IgD-negative memory B cell (primary cell): Measurements from ENCODE around the gene CAMKMT. TPM values are rescaled to one million over a fixed set of nuclear protein-coding genes. Genes with fewer than 3 reads are reported as not detected.

Source experiments
- H3K27ac Mint-ChIP-seq, 3 donors: one replicate each; pipeline ENCODE4 v1.8.0; 2020 to 2022; ENCODE audit warnings: mild to moderate bottlenecking in 3 of 3, mixed read lengths in 3 of 3, moderate library complexity in 1 of 3
- H3K27me3 Mint-ChIP-seq: one replicate; pipeline ENCODE4 v1.8.0; 2021; ENCODE audit warnings: mixed read lengths
- H3K36me3 Mint-ChIP-seq: one replicate; pipeline ENCODE4 v1.8.0; 2020; ENCODE audit warnings: mild to moderate bottlenecking, mixed read lengths
- H3K4me1 Mint-ChIP-seq, 3 donors: one replicate each; pipeline ENCODE4 v1.8.0; 2020 to 2022; ENCODE audit warnings: mixed read lengths in 3 of 3, mild to moderate bottlenecking in 1 of 3
- H3K4me3 Mint-ChIP-seq, 4 donors: one replicate each; pipeline ENCODE4 v1.8.0; 2020 to 2022; ENCODE audit warnings: mild to moderate bottlenecking in 4 of 4, mixed read lengths in 4 of 4, moderate library complexity in 3 of 4
- H3K9me3 Mint-ChIP-seq, 3 donors: one replicate each; pipeline ENCODE4 v1.8.0; 2020 to 2021; ENCODE audit warnings: mixed read lengths in 3 of 3, mild to moderate bottlenecking in 1 of 3
- polyA plus RNA-seq: library from polyadenylated mRNA; unstranded; fragments of 300-500 nt; fragmentation: Illumina TruSeq; gene quantifications from one replicate; pipeline ENCODE4 v1.2.3, GENCODE V29; 2021

Gene CAMKMT
- polyA plus RNA-seq, 1 donor from 2014 or later: 12.2 TPM

GRCh38 chr2:44804406-44805265, 442.9 kb downstream of the CAMKMT start:
- H3K36me3 Mint-ChIP-seq: peaks cover 2% of the 10 kb centered on the region
- H3K4me3 Mint-ChIP-seq: no peak overlapping the region
- peaks cover 8 to 29% (median 15%) of the 10 kb centered on the region in 3 donors for H3K4me1 Mint-ChIP-seq
- peaks cover 75% of the 10 kb centered on the region for H3K27me3 Mint-ChIP-seq
- H3K9me3 Mint-ChIP-seq: peaks cover 0 to 2% (median 0%) of the 10 kb centered on the region in 3 donors
- H3K27ac Mint-ChIP-seq: peak overlapping the region in 2 of 3 donors; percentile 61 to 63

DNA sequence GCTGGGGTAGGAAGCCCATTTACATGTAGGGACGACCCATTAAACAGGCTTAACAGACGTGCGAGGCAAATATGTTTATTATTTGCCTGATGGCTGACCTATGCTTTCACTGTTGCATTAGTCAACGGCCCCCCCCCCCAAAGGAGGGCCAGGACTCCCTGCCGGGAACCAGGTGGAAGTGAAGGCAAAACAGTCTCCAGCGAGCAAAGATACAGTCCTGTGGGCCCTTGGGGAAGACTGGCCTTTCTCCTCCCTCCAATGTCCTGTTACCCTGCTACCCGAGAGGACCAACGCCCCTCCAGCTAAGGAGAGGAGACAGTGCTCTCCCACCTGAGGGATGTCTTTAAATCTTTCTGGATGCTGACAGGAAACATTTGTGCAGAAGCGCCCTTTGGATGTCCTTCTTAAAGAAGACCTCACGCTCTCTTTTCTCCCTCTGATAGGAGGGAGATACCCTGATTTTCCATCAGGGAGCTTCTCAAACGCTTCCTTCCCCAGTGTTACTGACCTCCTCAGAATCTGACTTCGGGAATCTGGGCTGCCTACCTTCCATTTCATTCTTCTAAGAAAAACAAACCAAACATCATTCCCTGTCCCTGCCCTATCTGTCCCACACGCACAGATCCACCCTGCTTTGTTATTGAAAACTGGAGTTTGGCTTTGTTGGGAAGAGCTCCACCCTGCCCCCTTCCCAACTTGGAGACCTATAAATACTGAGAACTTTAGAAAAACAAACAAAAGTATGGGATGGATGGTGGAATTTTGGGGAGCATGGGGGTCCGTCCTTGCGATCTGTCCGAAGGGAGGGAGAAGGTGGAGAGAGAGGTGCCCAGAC, 443.9 kb downstream of the CAMKMT start:
- Mint-ChIP-seq H3K27me3 (peaks cover 71% of the 10 kb centered on the region), H3K36me3 (peaks cover 2% of the 10 kb centered on the region), H3K27ac (no peak overlapping the region), H3K9me3 (peaks cover 0 to 2% (median 0%) of the 10 kb centered on the region in 3 donors), H3K4me1 (peaks cover 8 to 21% (median 13%) of the 10 kb centered on the region in 3 donors), H3K4me3 (no peak overlapping the region)

DNA sequence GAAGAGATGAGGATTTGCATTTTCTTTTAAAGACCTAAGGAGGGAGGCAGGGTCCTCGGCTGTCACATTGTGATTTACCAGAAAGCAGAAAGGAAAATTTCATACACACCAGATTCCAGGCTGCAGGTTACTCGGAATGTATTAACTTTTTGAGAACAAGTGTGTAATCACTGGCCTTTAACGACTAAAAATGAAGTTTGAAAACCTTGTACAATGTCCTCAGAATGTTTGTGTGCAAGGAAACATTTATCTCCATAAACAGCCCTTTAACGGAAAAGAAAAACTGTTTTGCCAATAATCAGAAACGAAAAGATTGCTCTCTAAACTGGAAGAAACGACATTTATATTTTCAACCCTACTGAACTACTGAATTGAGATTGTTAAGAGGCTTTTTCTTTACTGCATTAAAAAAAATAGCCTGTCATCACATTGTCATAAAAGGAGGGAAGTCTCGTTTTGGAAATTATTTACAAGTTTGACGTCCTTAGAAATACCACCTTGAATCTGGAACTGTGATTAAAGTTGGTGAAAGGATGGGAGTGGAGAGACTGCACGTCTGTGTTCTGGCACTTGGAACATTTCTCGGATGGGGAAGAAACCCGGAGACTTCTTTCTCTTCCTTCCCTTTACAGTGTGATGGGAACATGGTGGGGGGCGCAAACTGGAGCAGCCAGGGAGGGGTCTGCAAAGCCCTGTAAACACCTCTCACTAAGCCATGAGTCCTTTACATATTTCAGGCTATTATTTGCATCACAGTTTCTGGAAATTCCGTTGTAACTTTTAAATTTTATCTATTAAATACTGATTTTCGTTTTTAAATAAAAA, 445.7 kb downstream of the CAMKMT start:
- Mint-ChIP-seq H3K4me1 (peaks cover 2 to 9% (median 6%) of the 10 kb centered on the region in 3 donors), H3K27me3 (peaks cover 62% of the 10 kb centered on the region), H3K9me3 (peaks cover 0 to 4% (median 0%) of the 10 kb centered on the region in 3 donors), H3K27ac (no peak overlapping the region), H3K36me3 (peaks cover 4% of the 10 kb centered on the region), H3K4me3 (no peak overlapping the region)

GRCh38 chr2:44810892-44811530, 449.3 kb downstream of the CAMKMT start:
- H3K27me3 Mint-ChIP-seq: peaks cover 42% of the 10 kb centered on the region
- H3K4me3 Mint-ChIP-seq: no peak overlapping the region
- peaks cover 0 to 5% (median 0%) of the 10 kb centered on the region in 3 donors for H3K9me3 Mint-ChIP-seq
- no peak overlapping the region for H3K27ac Mint-ChIP-seq
- H3K36me3 Mint-ChIP-seq: peaks cover 4% of the 10 kb centered on the region
- H3K4me1 Mint-ChIP-seq: peaks cover 0 to 2% (median 2%) of the 10 kb centered on the region in 3 donors

DNA sequence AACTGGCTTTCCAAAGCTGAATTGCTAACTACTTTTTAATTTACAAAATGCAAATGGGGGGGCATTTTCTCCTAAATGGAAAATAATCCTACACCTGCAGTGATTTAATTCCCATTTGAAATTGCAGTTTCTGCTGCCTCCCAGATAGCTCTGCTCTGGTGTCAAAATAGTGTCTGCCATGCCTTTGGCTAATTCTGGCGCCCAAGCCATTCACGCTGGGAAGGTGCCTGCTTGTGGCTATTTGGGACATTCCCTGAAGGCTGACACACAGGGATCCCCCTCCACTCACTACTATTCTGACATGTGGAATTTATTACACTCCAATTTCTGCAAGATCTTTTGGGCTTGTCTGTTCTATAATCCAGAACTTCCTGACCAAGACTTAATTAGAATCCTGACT, 451.4 kb downstream of the CAMKMT start:
- Mint-ChIP-seq H3K36me3 (peaks cover 4% of the 10 kb centered on the region), H3K27ac (no peak overlapping the region), H3K4me3 (no peak overlapping the region), H3K27me3 (peaks cover 24% of the 10 kb centered on the region), H3K4me1 (peaks cover 0 to 2% (median 0%) of the 10 kb centered on the region in 3 donors), H3K9me3 (peaks cover 0 to 5% (median 0%) of the 10 kb centered on the region in 3 donors)

GRCh38 chr2:44813658-44814057, 451.9 kb downstream of the CAMKMT start:
- Mint-ChIP-seq H3K36me3 (peaks cover 4% of the 10 kb centered on the region), H3K27me3 (peaks cover 23% of the 10 kb centered on the region), H3K9me3 (peaks cover 0 to 5% (median 0%) of the 10 kb centered on the region in 3 donors), H3K4me3 (no peak overlapping the region), H3K27ac (no peak overlapping the region), H3K4me1 (peaks cover 0 to 2% (median 0%) of the 10 kb centered on the region in 3 donors)

GRCh38 chr2:44817256-44817655, 455.5 kb downstream of the CAMKMT start:
- Mint-ChIP-seq H3K27ac (no peak overlapping the region), H3K9me3 (peaks cover 0 to 2% (median 0%) of the 10 kb centered on the region in 3 donors), H3K27me3 (peaks cover 6% of the 10 kb centered on the region), H3K4me1 (no peaks in the 10 kb centered on the region), H3K36me3 (no peaks in the 10 kb centered on the region), H3K4me3 (no peak overlapping the region)

DNA sequence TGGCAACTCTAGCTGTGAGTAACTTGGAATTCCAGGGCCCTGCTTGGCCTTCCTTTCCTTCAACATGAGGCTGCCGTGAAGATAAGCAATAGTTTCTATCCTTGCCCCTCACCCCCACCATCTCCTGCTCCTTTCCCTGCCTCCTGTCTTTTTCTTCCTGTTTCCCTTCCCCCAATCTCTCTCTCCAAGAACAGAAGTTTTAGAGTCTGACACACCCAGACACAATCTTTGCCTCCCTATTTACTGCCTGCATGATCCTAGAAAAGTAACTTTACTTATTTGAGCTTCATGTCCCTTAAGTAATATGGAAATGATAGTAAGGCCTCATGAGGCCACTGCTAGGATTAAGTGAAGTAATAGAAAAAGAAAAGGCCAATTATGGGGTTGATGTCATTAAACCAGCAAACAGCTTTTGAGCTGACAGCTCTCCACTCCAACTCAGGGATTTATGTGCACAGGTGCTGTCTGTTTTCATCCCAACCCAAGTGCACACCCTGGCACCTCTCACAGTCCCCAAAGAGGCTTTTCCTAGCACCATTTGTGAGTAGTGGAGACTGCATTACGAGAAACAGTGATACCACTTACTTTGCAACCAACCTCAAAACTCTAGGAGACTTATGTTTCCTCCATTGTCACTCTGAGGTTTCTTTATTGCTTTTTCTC, 456.1 kb downstream of the CAMKMT start:
- no peak overlapping the region for H3K27ac Mint-ChIP-seq
- H3K9me3 Mint-ChIP-seq: no peaks in the 10 kb centered on the region
- H3K4me1 Mint-ChIP-seq: no peaks in the 10 kb centered on the region
- H3K4me3 Mint-ChIP-seq: no peak overlapping the region
- no peaks in the 10 kb centered on the region for H3K36me3 Mint-ChIP-seq
- H3K27me3 Mint-ChIP-seq: peaks cover 6% of the 10 kb centered on the region

DNA sequence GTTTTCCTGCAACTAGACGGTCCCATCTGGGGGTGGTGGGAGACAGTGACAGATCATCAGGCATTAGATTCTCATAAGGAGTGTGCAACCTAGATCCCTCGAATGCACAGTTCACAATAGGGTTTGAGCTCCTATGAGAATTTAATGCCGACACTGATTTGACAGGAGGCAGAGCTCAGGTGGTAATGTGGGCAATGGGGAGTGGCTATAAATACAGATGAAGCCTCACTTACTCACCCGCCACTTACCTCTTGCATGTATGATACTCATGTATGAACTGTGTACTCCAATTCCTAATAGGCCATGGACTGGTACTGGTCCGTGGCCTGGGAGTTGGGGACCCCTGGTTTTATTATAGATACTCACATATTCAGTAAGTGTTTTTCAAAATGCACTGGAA, 457.3 kb downstream of the CAMKMT start:
- Mint-ChIP-seq H3K36me3 (no peaks in the 10 kb centered on the region), H3K27ac (no peak overlapping the region), H3K4me1 (no peaks in the 10 kb centered on the region), H3K4me3 (no peak overlapping the region), H3K9me3 (no peaks in the 10 kb centered on the region), H3K27me3 (peaks cover 3% of the 10 kb centered on the region)

GRCh38 chr2:44821500-44821899, 459.8 kb downstream of the CAMKMT start:
- Mint-ChIP-seq H3K9me3 (no peaks in the 10 kb centered on the region), H3K27ac (no peak overlapping the region), H3K4me3 (no peak overlapping the region), H3K4me1 (peaks cover 0 to 1% (median 0%) of the 10 kb centered on the region in 3 donors), H3K27me3 (no peaks in the 10 kb centered on the region), H3K36me3 (no peaks in the 10 kb centered on the region)

- Mint-ChIP-seq H3K36me3 (no peaks in the 10 kb centered on the region), H3K4me3 (no peak overlapping the region), H3K4me1 (peaks cover 0 to 1% (median 0%) of the 10 kb centered on the region in 3 donors), H3K27ac (no peak overlapping the region), H3K27me3 (no peaks in the 10 kb centered on the region), H3K9me3 (no peaks in the 10 kb centered on the region)
Measured at GRCh38 chr2:44822174-44822573, 460.4 kb downstream of the CAMKMT start.
